Neuron (in vitro differentiated cells): Measurements from ENCODE around the gene SERINC4.
A peak's percentile ranks its signal among the peaks of the same experiment; 100 is the strongest.
"Not testable (repeated sequence)": the region's sequence is repeated elsewhere in the genome, so short reads cannot be mapped to it uniquely, and the experiment has no call there.

Experiments
- H2AFZ ChIP-seq: one replicate; pipeline ENCODE4 v1.6.1; 2013; ENCODE audit warnings: low read depth, mild to moderate bottlenecking, inconsistent platforms, low read length, moderate library complexity
- H3K27me3 ChIP-seq: one replicate; pipeline ENCODE4 v1.6.1; 2013; ENCODE audit warnings: low read length; ENCODE audit not compliant: insufficient read depth
- H3K36me3 ChIP-seq: one replicate; pipeline ENCODE4 v1.6.1; 2013; ENCODE audit warnings: low read length; ENCODE audit not compliant: insufficient read depth
- H3K4me1 ChIP-seq: one replicate; pipeline ENCODE4 v1.6.1; 2013; ENCODE audit warnings: low read length; ENCODE audit not compliant: insufficient read depth
- H3K4me3 ChIP-seq: 2 replicates; pipeline ENCODE4 v1.5.1; 2013; ENCODE audit warnings: mild to moderate bottlenecking, low read length, moderate library complexity
- H3K9me3 ChIP-seq: one replicate; pipeline ENCODE4 v1.6.1; 2013; ENCODE audit warnings: low read length

SERINC4 gene

DNA sequence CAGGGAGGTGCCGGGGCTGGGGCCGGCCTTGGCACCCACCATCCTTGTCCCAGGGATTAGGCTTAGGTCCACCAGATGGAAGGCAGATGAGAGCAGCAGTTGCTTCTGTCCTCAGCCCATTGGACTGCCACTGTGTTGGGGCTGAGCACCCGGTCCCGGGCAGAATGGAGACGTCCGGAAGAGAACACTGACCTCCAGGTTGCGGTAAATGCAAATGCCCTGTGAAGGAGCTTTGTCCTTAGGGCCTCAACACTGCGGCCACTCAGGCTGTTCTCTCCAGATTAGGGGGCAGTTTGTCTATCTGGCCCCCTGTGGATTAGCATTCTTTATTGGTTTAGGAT lies at the start of gene SERINC4:
Gene SERINC4 (minus strand): TSS at position 276 of the 341 bp plus-strand sequence. CDS start 234 bp downstream, at position 42.
- no peaks in the 10 kb centered on the region for H3K27me3 ChIP-seq
- no peaks in the 10 kb centered on the region for H3K9me3 ChIP-seq
- H2AFZ ChIP-seq: peak within 1 kb of the TSS; percentile 18
- peaks cover 59% of the 10 kb centered on the region for H3K36me3 ChIP-seq
- peaks cover 16% of the 10 kb centered on the region for H3K4me1 ChIP-seq
- H3K4me3 ChIP-seq: peak within 1 kb of the TSS; percentile 93

DNA sequence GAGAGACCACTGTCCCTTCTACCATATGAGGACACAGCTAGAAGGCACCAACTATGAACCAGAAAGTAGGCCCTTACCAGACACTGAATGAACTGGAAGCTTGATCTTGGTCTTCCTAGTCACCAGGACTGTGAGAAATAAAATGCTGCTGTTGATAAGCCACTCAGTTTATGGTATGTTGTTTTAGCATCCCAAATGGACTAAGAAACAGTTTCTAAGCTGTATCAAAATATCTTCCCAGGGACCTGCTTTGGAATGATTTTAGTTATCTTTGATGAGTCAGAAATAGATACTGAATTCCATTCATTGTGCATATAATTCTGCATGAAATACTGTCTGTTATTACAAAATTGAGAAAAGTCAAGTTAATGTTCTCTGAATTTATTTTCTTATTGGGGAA lies 45.4 kb upstream of the SERINC4 start:
- no peaks in the 10 kb centered on the region for H3K4me1 ChIP-seq
- peaks cover 32% of the 10 kb centered on the region for H3K36me3 ChIP-seq
- no peak overlapping the region for H3K4me3 ChIP-seq
- H3K27me3 ChIP-seq: no peaks in the 10 kb centered on the region
- H2AFZ ChIP-seq: no peak overlapping the region
- no peaks in the 10 kb centered on the region for H3K9me3 ChIP-seq

DNA sequence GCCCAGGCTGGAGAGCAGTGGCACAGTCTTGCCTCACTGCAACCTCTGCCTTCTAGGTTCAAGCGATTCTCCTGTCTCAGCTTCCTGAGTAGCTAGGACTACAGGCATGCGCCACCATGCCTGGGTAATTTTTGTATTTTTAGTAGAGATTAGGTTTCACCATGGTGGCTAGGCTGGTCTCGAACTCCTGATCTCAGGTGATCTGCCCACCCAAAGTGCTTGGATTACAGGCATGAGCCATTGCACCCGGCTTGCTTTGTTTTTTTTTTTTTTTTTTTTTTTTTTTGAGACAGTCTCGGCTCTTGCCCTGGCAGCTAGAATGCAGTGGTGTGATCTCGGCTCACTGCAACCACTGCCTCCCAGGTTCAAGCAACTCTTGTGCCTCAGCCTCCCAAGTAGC lies 32.5 kb upstream of the SERINC4 start:
- peaks cover 24% of the 10 kb centered on the region for H3K36me3 ChIP-seq

DNA sequence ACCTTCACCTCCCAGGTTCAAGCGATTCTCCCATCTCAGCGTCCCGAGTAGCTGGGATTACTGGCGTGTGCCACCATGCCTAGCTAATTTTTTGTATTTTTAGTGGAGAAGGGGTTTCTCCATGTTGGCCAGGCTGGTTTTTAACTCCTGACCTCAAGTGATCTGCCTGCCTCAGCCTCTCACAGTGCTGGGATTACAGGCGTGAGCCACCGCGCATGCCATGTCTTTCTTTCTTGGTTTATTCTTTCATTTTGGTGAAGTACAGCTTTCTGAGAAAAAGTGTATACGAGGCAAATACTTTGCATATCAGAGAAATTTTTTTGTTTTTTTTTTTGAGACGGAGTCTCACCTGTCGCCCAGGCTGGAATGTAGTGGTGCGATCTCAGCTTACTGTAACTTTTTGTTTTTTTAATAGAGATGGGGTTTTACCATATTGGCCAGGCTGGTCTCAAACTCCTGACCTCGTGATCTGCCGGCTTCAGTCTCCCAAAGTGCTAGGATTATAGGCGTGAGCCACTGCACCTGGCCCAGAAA lies 31.6 kb upstream of the SERINC4 start:
- H3K4me1 ChIP-seq, H2AFZ ChIP-seq, H3K4me3 ChIP-seq, H3K9me3 ChIP-seq, H3K27me3 ChIP-seq: not testable (repeated sequence)
- peaks cover 20% of the 10 kb centered on the region for H3K36me3 ChIP-seq

More for the DNA sequence above, 32.5 kb upstream of the SERINC4 start:
- not testable (repeated sequence) for H2AFZ ChIP-seq, H3K27me3 ChIP-seq, H3K4me3 ChIP-seq, H3K9me3 ChIP-seq, H3K4me1 ChIP-seq

DNA sequence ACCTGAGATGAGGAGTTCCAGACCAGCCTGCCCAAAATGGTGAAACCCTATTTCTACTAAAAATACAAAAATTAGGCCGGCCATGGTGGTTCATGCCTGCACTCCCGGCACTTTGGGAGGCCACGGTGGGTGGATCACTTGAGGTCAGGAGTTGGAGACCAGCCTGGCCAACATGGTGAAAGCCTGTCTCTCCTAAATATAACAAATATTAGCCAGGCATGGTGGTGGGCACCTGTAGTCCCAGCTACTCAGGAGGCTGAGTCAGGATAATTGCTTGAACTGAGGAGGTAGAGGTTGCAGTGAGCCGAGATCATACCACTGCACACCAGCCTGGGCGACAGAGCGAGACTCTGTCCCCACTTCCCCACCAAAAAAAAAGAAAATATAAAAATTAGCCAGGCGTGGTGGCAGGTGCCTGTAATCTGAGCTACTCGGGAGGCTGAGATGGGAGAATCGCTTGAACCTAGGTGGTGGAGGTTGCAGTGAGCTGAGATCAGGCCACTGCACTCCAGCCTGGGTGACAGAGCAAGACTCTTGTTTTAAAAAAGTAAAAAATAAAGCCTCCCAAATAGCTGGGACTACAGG lies 30.8 kb upstream of the SERINC4 start:
- peaks cover 14% of the 10 kb centered on the region for H3K36me3 ChIP-seq
- H3K9me3 ChIP-seq, H2AFZ ChIP-seq: not testable (repeated sequence)

DNA sequence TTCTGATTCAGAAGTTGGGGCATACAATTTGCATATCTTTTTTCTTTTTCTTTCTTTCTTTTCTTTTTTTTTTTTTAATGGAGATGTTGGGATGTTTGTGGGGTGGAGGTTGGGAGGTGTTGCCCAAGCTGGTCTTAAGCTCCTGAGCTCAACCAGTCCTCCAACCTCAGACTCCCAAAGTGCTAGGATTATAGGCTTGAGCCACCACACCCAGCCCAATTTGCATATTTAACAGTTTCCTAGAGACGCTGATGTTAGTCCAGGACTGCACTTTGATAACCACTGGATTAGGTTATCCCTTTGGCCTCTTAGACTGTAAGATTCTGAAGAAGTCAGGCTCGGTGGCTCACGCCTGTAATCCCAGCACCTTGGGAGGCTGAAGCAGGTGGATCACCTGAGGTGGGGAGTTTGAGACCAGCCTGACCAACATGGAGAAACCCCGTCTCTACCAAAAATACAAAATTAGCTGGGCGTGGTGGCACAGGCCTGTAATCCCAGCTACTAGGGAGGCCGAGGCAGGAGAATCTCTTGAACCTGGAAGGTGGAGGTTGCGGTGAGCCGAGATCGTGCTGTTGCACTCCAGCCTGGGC lies 30.0 kb upstream of the SERINC4 start:
- not testable (repeated sequence) for H3K27me3 ChIP-seq, H3K36me3 ChIP-seq, H3K4me3 ChIP-seq, H2AFZ ChIP-seq, H3K9me3 ChIP-seq
- peaks cover 11% of the 10 kb centered on the region for H3K4me1 ChIP-seq

More for the DNA sequence above, 30.8 kb upstream of the SERINC4 start:
- not testable (repeated sequence) for H3K4me3 ChIP-seq, H3K27me3 ChIP-seq
- H3K4me1 ChIP-seq: peaks cover 11% of the 10 kb centered on the region

DNA sequence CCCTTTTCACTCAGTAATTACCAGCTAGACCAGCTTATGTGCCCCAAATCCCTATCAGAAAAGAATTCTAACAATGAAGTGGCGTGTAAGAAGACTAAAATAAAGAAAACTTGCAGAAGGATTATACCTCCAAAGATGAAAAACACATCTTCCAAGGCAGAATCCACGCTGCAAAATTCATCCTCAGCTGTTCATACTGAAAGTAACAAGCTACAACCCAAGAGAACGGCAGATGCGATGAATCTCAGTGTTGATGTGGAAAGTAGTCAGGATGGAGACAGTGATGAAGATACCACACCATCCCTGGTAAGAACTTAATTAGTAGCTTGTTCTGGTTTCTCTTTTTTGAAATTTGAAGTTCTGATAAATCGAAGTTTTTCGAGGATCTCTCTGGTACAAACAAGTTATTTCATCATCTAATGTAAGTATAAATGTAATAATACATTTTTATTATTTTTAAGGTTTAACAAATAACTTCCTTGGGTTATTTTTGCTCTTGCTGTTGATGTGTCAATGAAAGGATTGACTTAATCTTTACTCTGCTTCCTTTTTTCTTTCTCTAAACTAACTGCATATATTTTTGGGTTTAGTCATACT lies 28.1 kb upstream of the SERINC4 start:
- Histone ChIP-seq H3K27me3 (no peaks in the 10 kb centered on the region), H2AFZ (no peak overlapping the region), H3K4me1 (peaks cover 16% of the 10 kb centered on the region), H3K9me3 (no peaks in the 10 kb centered on the region), H3K36me3 (peaks cover 9% of the 10 kb centered on the region), H3K4me3 (peak overlapping the region; percentile 48)

DNA sequence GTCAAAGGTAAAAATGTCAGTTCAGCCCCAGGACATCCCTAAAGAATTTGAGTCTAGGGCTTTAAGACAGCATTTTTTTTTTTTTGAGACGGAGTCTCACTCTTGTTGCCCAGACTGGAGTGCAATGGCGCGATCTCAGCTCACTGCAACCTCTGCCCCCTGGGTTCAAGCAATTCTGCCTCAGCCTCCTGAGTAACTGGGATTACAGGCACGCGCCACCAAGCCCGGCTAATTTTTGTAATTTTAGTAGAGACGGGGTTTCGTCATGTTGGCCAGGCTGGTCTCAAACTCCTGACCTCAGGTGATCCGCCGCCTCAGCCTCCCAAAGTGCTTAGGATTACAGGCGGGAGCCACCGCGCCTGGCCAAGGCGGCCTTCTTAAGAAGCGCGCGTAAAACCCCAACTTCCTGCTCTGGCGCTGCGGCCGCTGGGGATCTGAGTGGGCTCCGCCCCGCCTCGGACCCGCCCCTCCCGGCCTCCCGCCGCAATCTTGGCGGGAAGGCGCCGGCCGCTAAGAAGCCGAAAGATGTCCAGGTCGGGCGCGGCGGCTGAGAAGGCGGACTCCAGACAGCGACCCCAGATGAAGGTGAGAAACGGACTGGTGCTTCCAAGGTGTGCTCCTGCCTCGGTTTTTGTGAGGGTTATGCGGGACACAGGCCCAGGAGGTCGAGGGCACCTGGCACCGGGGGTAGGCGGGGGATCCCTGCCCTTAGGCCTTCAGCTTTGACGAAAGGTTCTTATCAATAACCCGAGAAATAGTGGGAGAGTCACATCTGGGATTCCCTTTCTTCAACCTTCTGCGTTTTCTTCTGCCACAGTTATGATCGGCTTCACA lies 26.7 kb upstream of the SERINC4 start, which contains the start of gene WDR76:
Gene WDR76 (plus strand): TSS at position 495 of the 834 bp plus-strand sequence. CDS start 31 bp downstream, at position 526.
- Histone ChIP-seq H3K9me3 (no peaks in the 10 kb centered on the region), H2AFZ (peak within 1 kb of the TSS; percentile 50), H3K4me3 (peak within 1 kb of the TSS; percentile 48), H3K36me3 (peaks cover 6% of the 10 kb centered on the region), H3K4me1 (peaks cover 16% of the 10 kb centered on the region), H3K27me3 (no peaks in the 10 kb centered on the region)

DNA sequence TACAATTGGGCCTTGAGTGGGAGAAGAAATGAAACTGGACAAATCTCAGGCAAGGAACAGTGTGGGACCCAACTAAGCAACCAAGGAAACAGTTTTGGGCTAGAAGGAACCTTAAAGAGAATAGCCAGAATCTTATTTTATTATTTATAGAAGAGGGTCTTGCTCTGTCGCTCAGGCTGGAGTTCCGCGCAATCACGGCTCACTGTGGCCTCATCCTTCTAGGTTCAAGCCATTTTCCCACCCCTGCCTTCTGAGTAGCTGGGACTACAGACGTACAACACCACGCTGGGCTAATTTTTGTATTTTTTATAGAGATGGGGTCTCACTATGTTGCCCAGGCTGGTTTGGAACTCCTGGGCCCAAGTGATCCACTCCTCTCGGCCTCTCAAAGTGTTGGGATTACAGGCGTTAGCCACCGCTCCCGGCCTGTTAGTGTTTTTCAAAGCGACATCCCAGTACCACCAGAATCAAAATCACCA lies 26.0 kb upstream of the SERINC4 start:
- Histone ChIP-seq H3K36me3 (peaks cover 8% of the 10 kb centered on the region), H2AFZ (peak overlapping the region; percentile 50), H3K9me3 (no peaks in the 10 kb centered on the region), H3K27me3 (no peaks in the 10 kb centered on the region), H3K4me3 (peak overlapping the region; percentile 48), H3K4me1 (peaks cover 16% of the 10 kb centered on the region)

DNA sequence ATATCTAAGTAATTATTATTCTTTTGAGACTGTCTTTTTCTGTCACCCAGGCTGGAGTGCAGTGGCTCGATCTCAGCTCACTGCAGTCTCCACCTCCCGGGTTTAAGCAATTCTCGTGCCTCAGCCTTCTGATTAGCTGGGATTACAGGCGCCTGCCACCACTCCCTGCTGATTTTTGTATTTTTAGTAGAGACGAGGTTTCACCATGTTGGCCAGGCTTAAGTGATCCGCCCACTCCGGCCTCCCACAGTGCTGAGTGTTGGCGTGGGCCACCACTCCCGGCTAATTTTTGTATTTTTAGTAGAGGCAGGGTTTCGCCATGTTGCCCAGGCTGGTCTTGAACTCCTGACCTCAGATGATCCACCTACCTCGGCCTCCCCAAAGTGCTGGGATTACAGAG lies 25.3 kb upstream of the SERINC4 start:
- H3K27me3 ChIP-seq, H3K9me3 ChIP-seq, H3K36me3 ChIP-seq, H3K4me3 ChIP-seq, H2AFZ ChIP-seq: not testable (repeated sequence)
- H3K4me1 ChIP-seq: peaks cover 16% of the 10 kb centered on the region

DNA sequence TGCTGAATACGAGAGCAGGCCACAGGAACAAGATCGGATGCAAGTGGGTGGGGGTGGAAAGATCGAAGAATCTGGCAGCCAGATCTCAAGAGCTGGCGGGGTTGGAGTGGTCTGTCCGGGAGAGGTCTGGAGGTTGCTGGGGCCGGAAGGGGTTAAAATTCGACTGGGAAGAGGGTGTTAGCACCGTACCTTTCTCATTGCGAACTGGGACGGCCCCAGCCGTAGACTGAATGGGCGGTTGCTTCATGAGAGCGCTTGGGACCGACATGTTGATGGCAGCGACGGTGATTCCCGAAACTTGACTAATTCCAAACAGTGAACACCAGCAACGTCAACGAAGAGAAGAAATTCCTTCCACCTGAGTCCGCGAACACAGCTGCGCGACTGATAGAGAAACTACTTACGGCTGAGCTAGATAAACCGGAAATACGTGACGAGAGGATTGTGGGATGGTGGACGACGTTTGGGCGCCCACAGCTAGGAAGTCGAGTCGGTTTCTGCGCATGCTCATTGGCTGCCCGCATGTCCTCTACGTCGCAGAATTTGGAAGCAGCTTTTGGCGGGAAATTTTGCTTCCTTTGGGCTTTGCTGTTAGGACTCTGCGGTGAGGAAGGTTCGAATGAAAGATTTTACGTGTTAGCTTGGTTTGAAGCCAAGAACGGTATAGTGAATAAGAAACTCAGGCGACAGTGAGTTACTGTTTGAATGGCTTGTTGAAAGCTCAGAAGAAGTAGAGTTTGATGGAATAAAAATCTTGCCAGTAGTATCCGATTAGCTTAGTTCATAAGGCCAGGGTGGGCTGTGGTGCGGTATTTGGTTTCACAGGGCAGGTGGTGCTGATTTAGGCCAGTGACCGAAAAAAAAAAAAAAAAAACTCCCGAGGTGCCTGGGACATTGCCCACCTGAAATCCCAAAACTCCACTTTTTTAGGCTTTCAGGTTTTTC lies 24.6 kb upstream of the SERINC4 start, which contains the start of gene MFAP1:
Gene MFAP1 (minus strand): TSS at position 389 of the 945 bp plus-strand sequence. CDS start 121 bp downstream, at position 268.
- Histone ChIP-seq H3K4me3 (peak within 1 kb of the TSS; percentile 80), H2AFZ (peak within 1 kb of the TSS; percentile 82), H3K36me3 (peaks cover 10% of the 10 kb centered on the region), H3K4me1 (peaks cover 16% of the 10 kb centered on the region), H3K27me3 (no peaks in the 10 kb centered on the region), H3K9me3 (no peaks in the 10 kb centered on the region)

DNA sequence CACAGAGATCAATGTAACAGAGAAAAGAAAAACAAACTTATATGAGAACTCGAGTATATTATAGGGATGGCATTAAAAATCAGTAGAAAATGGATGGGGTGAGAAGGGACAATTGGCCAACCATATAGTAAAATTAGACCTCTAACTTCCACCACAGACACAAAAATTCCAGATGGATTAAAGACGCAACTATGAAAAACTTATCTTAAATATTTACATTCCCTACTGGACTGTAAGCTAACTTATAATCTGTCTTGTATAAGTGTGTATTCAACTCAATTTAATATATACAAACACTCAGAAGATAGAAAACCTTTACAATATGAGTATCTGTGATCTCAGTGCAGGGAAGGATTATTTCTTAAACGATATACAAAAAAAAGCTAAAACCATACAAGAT lies 21.5 kb upstream of the SERINC4 start:
- Histone ChIP-seq H3K27me3 (no peaks in the 10 kb centered on the region), H3K9me3 (no peaks in the 10 kb centered on the region), H3K36me3 (peaks cover 8% of the 10 kb centered on the region), H2AFZ (no peak overlapping the region), H3K4me1 (peaks cover 7% of the 10 kb centered on the region), H3K4me3 (no peak overlapping the region)
